Retinal pigment epithelial cell (primary cell): ENCODE measurements around the gene KIF26B.

Experiments
- DNase-seq: peaks from one replicate; pipeline ENCODE4 v3.0.0-alpha.2; 2010; ENCODE audit warnings: low read depth
- H3K4me3 ChIP-seq: 2 replicates; pipeline ENCODE4 v1.5.1; 2011; ENCODE audit warnings: mild to moderate bottlenecking, low read length, control low read depth, moderate library complexity
- CTCF ChIP-seq: conservative IDR thresholded peaks from 2 replicates; pipeline ENCODE4 v1.5.1; 2011; ENCODE audit warnings: low read depth, low read length, control low read depth, inconsistent platforms

The KIF26B gene

DNA sequence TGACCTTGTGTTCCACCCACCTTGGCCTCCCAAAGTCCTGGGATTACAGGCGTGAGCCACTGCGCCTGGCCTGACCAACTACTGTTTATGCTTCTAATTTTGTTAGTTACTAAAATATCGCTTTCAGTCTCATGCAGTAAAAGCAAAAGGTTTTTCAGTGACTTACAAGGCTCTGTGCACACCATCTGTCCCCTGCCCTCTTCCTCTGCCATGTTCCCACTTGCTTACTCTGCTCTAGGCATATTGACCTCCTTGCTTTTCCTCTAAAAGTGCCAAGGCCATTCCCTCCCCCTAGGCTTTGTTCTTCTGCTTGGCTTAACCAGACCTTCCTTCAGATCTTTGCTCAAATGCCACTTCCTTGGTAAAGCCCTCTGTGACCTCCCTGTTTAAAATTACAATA lies 276.9 kb downstream of the KIF26B start:
- H3K4me3 ChIP-seq, result no peak overlapping the region
- no peak for DNase-seq
- TF ChIP-seq CTCF, result no peak

- DNase-seq, result no peak
- no peak for TF ChIP-seq CTCF
- no peak overlapping the region for H3K4me3 ChIP-seq
These were observed 277.6 kb downstream of the KIF26B start for GRCh38 chr1:245432228-245432875.

DNA sequence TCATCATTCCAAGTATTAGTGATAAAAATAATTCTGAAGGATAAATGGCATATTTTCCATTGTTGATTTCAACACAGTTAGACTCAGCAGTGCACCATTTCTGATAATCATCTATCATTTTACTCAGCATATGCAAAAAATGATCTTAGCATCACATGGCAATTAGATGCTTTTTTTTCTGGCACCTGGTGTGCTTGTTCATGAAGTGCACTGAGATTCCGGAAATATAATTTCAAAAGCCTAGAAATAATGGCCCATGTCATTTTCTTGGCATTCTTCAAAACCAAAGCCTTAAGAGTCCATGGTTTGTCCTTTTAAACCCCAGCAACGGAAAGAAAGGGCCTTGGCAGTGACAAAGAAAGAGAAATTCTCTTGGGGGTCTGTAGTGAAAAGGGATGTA lies 278.8 kb downstream of the KIF26B start:
- no peak for DNase-seq
- no peak overlapping the region for H3K4me3 ChIP-seq
- no peak for TF ChIP-seq CTCF

GRCh38 chr1:245434280-245434679 lies 279.5 kb downstream of the KIF26B start:
- no peak for TF ChIP-seq CTCF
- H3K4me3 ChIP-seq, result no peak overlapping the region
- no peak for DNase-seq

DNA sequence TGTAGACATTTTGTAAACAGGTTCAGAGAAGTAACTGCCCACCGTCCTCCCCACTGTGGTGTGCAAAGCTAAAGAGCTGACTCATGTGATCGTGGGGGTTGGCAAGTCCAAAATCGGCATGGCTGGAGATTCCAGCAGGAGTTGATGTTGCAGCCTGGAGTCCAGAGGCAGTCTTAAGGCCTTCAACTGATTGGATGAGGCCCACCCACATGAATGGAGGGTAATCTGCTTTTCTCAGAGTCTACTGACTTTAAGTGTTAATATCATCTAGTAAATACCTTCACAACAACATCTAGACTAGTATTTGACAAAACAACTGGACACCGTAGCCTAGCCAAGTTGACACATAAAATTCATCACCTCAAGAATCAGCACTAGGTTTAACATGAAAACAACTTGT lies 281.6 kb downstream of the KIF26B start:
- no peak for TF ChIP-seq CTCF
- H3K4me3 ChIP-seq, result no peak overlapping the region

GRCh38 chr1:245437369-245438062 lies 282.7 kb downstream of the KIF26B start:
- no peak for TF ChIP-seq CTCF
- DNase-seq, result no peak
- H3K4me3 ChIP-seq, result no peak overlapping the region

More for the DNA sequence above, 281.6 kb downstream of the KIF26B start:
- DNase-seq, result no peak

DNA sequence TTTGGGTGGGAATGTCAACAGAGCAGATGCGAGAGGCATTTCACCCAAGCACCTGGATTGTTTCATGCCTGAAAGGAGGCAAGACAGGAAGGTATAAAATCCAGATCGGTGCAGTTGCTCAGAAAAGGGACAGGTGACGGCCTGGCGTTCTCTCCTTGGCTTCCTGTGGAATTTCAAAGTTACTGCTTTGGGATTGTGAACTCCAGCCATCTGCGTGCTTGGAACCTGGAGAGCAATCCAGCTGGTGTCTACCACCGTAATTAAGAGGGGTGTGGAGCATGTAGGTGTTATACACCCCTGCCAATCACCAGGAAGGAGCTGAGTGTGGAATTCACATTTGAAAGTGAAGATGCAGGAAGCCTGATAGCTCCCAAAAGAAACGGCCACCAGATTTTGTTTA lies 286.1 kb downstream of the KIF26B start:
- no peak overlapping the region for H3K4me3 ChIP-seq
- DNase-seq, result no peak
- TF ChIP-seq CTCF, result no peak
